ENCODE measurements around the gene ZNF212.
A peak's percentile ranks its signal among the peaks of the same experiment; 100 is the strongest.
"Not testable (repeated sequence)": the region's sequence is repeated elsewhere in the genome, so short reads cannot be mapped to it uniquely, and the experiment has no call there.

The ZNF212 gene

GRCh38 chr7:149274424-149274823 is 35.0 kb downstream of the ZNF212 start:
- H3K4me1 ChIP-seq (ENCODE audit: control insufficient read depth in 2 of 2, insufficient read depth in 2 of 2, low read length in 2 of 2); H3K4me3 ChIP-seq (ENCODE audit: low read length in 2 of 2); H3K27ac ChIP-seq (ENCODE audit: low read depth in 2 of 2, low read length in 2 of 2); H3K9me3 ChIP-seq (ENCODE audit: control insufficient read depth in 2 of 2, low read length in 2 of 2); H3K27me3 ChIP-seq (ENCODE audit: control insufficient read depth in 2 of 2, insufficient read depth in 2 of 2, low read length in 2 of 2); H3K9ac ChIP-seq (ENCODE audit: low read depth in 1 of 2, low read length in 2 of 2): not testable (repeated sequence)
- peaks cover 25 to 37% of the 10 kb centered on the region in 2 donors for H3K36me3 ChIP-seq (ENCODE audit: control insufficient read depth in 2 of 2, insufficient read depth in 2 of 2, low read length in 2 of 2)

- H3K4me1 ChIP-seq (ENCODE audit: control insufficient read depth in 2 of 2, insufficient read depth in 2 of 2, low read length in 2 of 2), result no peaks in the 10 kb centered on the region
- H3K36me3 ChIP-seq (ENCODE audit: control insufficient read depth in 2 of 2, insufficient read depth in 2 of 2, low read length in 2 of 2), result peaks cover 26 to 36% of the 10 kb centered on the region in 2 donors
- H3K27me3 ChIP-seq (ENCODE audit: control insufficient read depth in 2 of 2, insufficient read depth in 2 of 2, low read length in 2 of 2), result no peaks in the 10 kb centered on the region
- H3K27ac ChIP-seq (ENCODE audit: low read depth in 2 of 2, low read length in 2 of 2), result no peak overlapping the region
- no peak overlapping the region for H3K4me3 ChIP-seq (ENCODE audit: low read length in 2 of 2)
- H3K9ac ChIP-seq (ENCODE audit: low read depth in 1 of 2, low read length in 2 of 2), result no peak overlapping the region
- H3K9me3 ChIP-seq (ENCODE audit: control insufficient read depth in 2 of 2, low read length in 2 of 2), result no peaks in the 10 kb centered on the region
Measured at GRCh38 chr7:149277871-149278270, 38.4 kb downstream of the ZNF212 start.

- H3K4me3 ChIP-seq (ENCODE audit: low read length in 2 of 2), result no peak overlapping the region
- no peaks in the 10 kb centered on the region for H3K4me1 ChIP-seq (ENCODE audit: control insufficient read depth in 2 of 2, insufficient read depth in 2 of 2, low read length in 2 of 2)
- no peaks in the 10 kb centered on the region for H3K27me3 ChIP-seq (ENCODE audit: control insufficient read depth in 2 of 2, insufficient read depth in 2 of 2, low read length in 2 of 2)
- H3K36me3 ChIP-seq (ENCODE audit: control insufficient read depth in 2 of 2, insufficient read depth in 2 of 2, low read length in 2 of 2), result peaks cover 24 to 36% of the 10 kb centered on the region in 2 donors
- H3K9ac ChIP-seq (ENCODE audit: low read depth in 1 of 2, low read length in 2 of 2), result no peak overlapping the region
- H3K27ac ChIP-seq (ENCODE audit: low read depth in 2 of 2, low read length in 2 of 2), result no peak overlapping the region
- no peaks in the 10 kb centered on the region for H3K9me3 ChIP-seq (ENCODE audit: control insufficient read depth in 2 of 2, low read length in 2 of 2)
Measured at GRCh38 chr7:149278396-149278795, 38.9 kb downstream of the ZNF212 start.

GRCh38 chr7:149279111-149279743 is 39.8 kb downstream of the ZNF212 start:
- Histone ChIP-seq H3K27me3 (ENCODE audit: control insufficient read depth in 2 of 2, insufficient read depth in 2 of 2, low read length in 2 of 2) (no peaks in the 10 kb centered on the region), H3K27ac (ENCODE audit: low read depth in 2 of 2, low read length in 2 of 2) (no peak overlapping the region), H3K9me3 (ENCODE audit: control insufficient read depth in 2 of 2, low read length in 2 of 2) (no peaks in the 10 kb centered on the region), H3K9ac (ENCODE audit: low read depth in 1 of 2, low read length in 2 of 2) (no peak overlapping the region), H3K36me3 (ENCODE audit: control insufficient read depth in 2 of 2, insufficient read depth in 2 of 2, low read length in 2 of 2) (peaks cover 24 to 36% of the 10 kb centered on the region in 2 donors), H3K4me1 (ENCODE audit: control insufficient read depth in 2 of 2, insufficient read depth in 2 of 2, low read length in 2 of 2) (no peaks in the 10 kb centered on the region), H3K4me3 (ENCODE audit: low read length in 2 of 2) (no peak overlapping the region)

- no peak overlapping the region for H3K4me3 ChIP-seq (ENCODE audit: low read length in 2 of 2)
- H3K9me3 ChIP-seq (ENCODE audit: control insufficient read depth in 2 of 2, low read length in 2 of 2), result no peaks in the 10 kb centered on the region
- no peak overlapping the region for H3K27ac ChIP-seq (ENCODE audit: low read depth in 2 of 2, low read length in 2 of 2)
- peaks cover 24 to 36% of the 10 kb centered on the region in 2 donors for H3K36me3 ChIP-seq (ENCODE audit: control insufficient read depth in 2 of 2, insufficient read depth in 2 of 2, low read length in 2 of 2)
- peaks cover 2 to 5% of the 10 kb centered on the region in 2 donors for H3K4me1 ChIP-seq (ENCODE audit: control insufficient read depth in 2 of 2, insufficient read depth in 2 of 2, low read length in 2 of 2)
- H3K9ac ChIP-seq (ENCODE audit: low read depth in 1 of 2, low read length in 2 of 2), result no peak overlapping the region
- H3K27me3 ChIP-seq (ENCODE audit: control insufficient read depth in 2 of 2, insufficient read depth in 2 of 2, low read length in 2 of 2), result no peaks in the 10 kb centered on the region
Measured at GRCh38 chr7:149280151-149280550, 40.7 kb downstream of the ZNF212 start.

GRCh38 chr7:149280661-149281507 is 41.4 kb downstream of the ZNF212 start:
- H3K36me3 ChIP-seq (ENCODE audit: control insufficient read depth in 2 of 2, insufficient read depth in 2 of 2, low read length in 2 of 2), result peaks cover 24 to 32% of the 10 kb centered on the region in 2 donors
- H3K9ac ChIP-seq (ENCODE audit: low read depth in 1 of 2, low read length in 2 of 2), result no peak overlapping the region
- no peaks in the 10 kb centered on the region for H3K27me3 ChIP-seq (ENCODE audit: control insufficient read depth in 2 of 2, insufficient read depth in 2 of 2, low read length in 2 of 2)
- peaks cover 9 to 13% of the 10 kb centered on the region in 2 donors for H3K4me1 ChIP-seq (ENCODE audit: control insufficient read depth in 2 of 2, insufficient read depth in 2 of 2, low read length in 2 of 2)
- H3K9me3 ChIP-seq (ENCODE audit: control insufficient read depth in 2 of 2, low read length in 2 of 2), result no peaks in the 10 kb centered on the region
- H3K27ac ChIP-seq (ENCODE audit: low read depth in 2 of 2, low read length in 2 of 2), result no peak overlapping the region
- H3K4me3 ChIP-seq (ENCODE audit: low read length in 2 of 2), result no peak overlapping the region

- Histone ChIP-seq H3K4me3 (ENCODE audit: low read length in 2 of 2) (no peak overlapping the region), H3K27me3 (ENCODE audit: control insufficient read depth in 2 of 2, insufficient read depth in 2 of 2, low read length in 2 of 2) (no peaks in the 10 kb centered on the region), H3K27ac (ENCODE audit: low read depth in 2 of 2, low read length in 2 of 2) (no peak overlapping the region), H3K9ac (ENCODE audit: low read depth in 1 of 2, low read length in 2 of 2) (no peak overlapping the region), H3K9me3 (ENCODE audit: control insufficient read depth in 2 of 2, low read length in 2 of 2) (no peaks in the 10 kb centered on the region), H3K36me3 (ENCODE audit: control insufficient read depth in 2 of 2, insufficient read depth in 2 of 2, low read length in 2 of 2) (peaks cover 19 to 26% of the 10 kb centered on the region in 2 donors), H3K4me1 (ENCODE audit: control insufficient read depth in 2 of 2, insufficient read depth in 2 of 2, low read length in 2 of 2) (peaks cover 10 to 13% of the 10 kb centered on the region in 2 donors)
Measured at GRCh38 chr7:149281508-149282330, 42.3 kb downstream of the ZNF212 start.

- peaks cover 19 to 24% of the 10 kb centered on the region in 2 donors for H3K36me3 ChIP-seq (ENCODE audit: control insufficient read depth in 2 of 2, insufficient read depth in 2 of 2, low read length in 2 of 2)
- H3K9ac ChIP-seq (ENCODE audit: low read depth in 1 of 2, low read length in 2 of 2), result no peak overlapping the region
- H3K27me3 ChIP-seq (ENCODE audit: control insufficient read depth in 2 of 2, insufficient read depth in 2 of 2, low read length in 2 of 2), result no peaks in the 10 kb centered on the region
- peaks cover 10 to 13% of the 10 kb centered on the region in 2 donors for H3K4me1 ChIP-seq (ENCODE audit: control insufficient read depth in 2 of 2, insufficient read depth in 2 of 2, low read length in 2 of 2)
- no peak overlapping the region for H3K4me3 ChIP-seq (ENCODE audit: low read length in 2 of 2)
- no peaks in the 10 kb centered on the region for H3K9me3 ChIP-seq (ENCODE audit: control insufficient read depth in 2 of 2, low read length in 2 of 2)
- H3K27ac ChIP-seq (ENCODE audit: low read depth in 2 of 2, low read length in 2 of 2), result no peak overlapping the region
Measured at GRCh38 chr7:149282331-149282655, 42.8 kb downstream of the ZNF212 start.

GRCh38 chr7:149283321-149283720 is 43.9 kb downstream of the ZNF212 start:
- peaks cover 10 to 13% of the 10 kb centered on the region in 2 donors for H3K4me1 ChIP-seq (ENCODE audit: control insufficient read depth in 2 of 2, insufficient read depth in 2 of 2, low read length in 2 of 2)
- no peaks in the 10 kb centered on the region for H3K9me3 ChIP-seq (ENCODE audit: control insufficient read depth in 2 of 2, low read length in 2 of 2)
- no peak overlapping the region for H3K27ac ChIP-seq (ENCODE audit: low read depth in 2 of 2, low read length in 2 of 2)
- no peak overlapping the region for H3K9ac ChIP-seq (ENCODE audit: low read depth in 1 of 2, low read length in 2 of 2)
- peaks cover 13 to 17% of the 10 kb centered on the region in 2 donors for H3K36me3 ChIP-seq (ENCODE audit: control insufficient read depth in 2 of 2, insufficient read depth in 2 of 2, low read length in 2 of 2)
- no peaks in the 10 kb centered on the region for H3K27me3 ChIP-seq (ENCODE audit: control insufficient read depth in 2 of 2, insufficient read depth in 2 of 2, low read length in 2 of 2)
- no peak overlapping the region for H3K4me3 ChIP-seq (ENCODE audit: low read length in 2 of 2)

GRCh38 chr7:149284343-149284742 is 44.9 kb downstream of the ZNF212 start:
- Histone ChIP-seq H3K9ac (ENCODE audit: low read depth in 1 of 2, low read length in 2 of 2) (peak overlapping the region in 1 of 2 donors; percentile 19), H3K27ac (ENCODE audit: low read depth in 2 of 2, low read length in 2 of 2) (peak overlapping the region in 1 of 2 donors; percentile 39), H3K4me3 (ENCODE audit: low read length in 2 of 2) (peak overlapping the region; percentile 60 to 69), H3K27me3 (ENCODE audit: control insufficient read depth in 2 of 2, insufficient read depth in 2 of 2, low read length in 2 of 2) (no peaks in the 10 kb centered on the region), H3K4me1 (ENCODE audit: control insufficient read depth in 2 of 2, insufficient read depth in 2 of 2, low read length in 2 of 2) (peaks cover 10 to 13% of the 10 kb centered on the region in 2 donors), H3K9me3 (ENCODE audit: control insufficient read depth in 2 of 2, low read length in 2 of 2) (no peaks in the 10 kb centered on the region), H3K36me3 (ENCODE audit: control insufficient read depth in 2 of 2, insufficient read depth in 2 of 2, low read length in 2 of 2) (peaks cover 5 to 10% of the 10 kb centered on the region in 2 donors)

Measured in mucosa of rectum (tissue), 2 donors.